Right lobe of liver (tissue), 6 donors: ENCODE measurements around the gene PARVG. TPM values are rescaled to one million over a fixed set of nuclear protein-coding genes. Genes with fewer than 3 reads are reported as not detected.

ENCODE experiments used
- ATAC-seq, 4 donors: fragments of 200-7000 bp; cut with Tn5 transposase; one replicate each; pipeline ENCODE4 v1.9.1; 2020; ENCODE audit warnings: mild to moderate bottlenecking in 4 of 4, moderate library complexity in 4 of 4
- DNase-seq, 3 donors: peaks; one replicate each; pipeline ENCODE4 v3.0.0-alpha.2; 2020
- H3K27ac ChIP-seq, 3 donors: fragments of 200-600 bp; one replicate each; pipeline ENCODE4 v1.8.0; 2022
- H3K27me3 ChIP-seq, 2 donors: fragments of 200-600 bp; one replicate each; pipeline ENCODE4 v1.8.0; 2022
- H3K36me3 ChIP-seq, 4 donors: fragments of 200-600 bp; sonication (generic) in 1 of 4; one replicate each; pipeline versions ENCODE4 v1.5.1 to v1.8.0; 2017 to 2022; ENCODE audit warnings: control low read depth in 1 of 4
- H3K4me1 ChIP-seq, 4 donors: fragments of 200-600 bp; sonication (generic) in 1 of 4; one replicate each; pipeline versions ENCODE4 v1.5.1 to v1.8.0; 2017 to 2022; ENCODE audit warnings: control low read depth in 1 of 4
- H3K4me3 ChIP-seq, 3 donors: fragments of 200-600 bp; one replicate each; pipeline ENCODE4 v1.8.0; 2022
- H3K9me3 ChIP-seq, 4 donors: fragments of 200-600 bp; sonication (generic) in 1 of 4; one replicate each; pipeline versions ENCODE4 v1.5.1 to v1.8.0; 2017 to 2022; ENCODE audit warnings: control low read depth in 1 of 4
- POLR2A ChIP-seq: fragments of 450-650 bp; IDR thresholded peaks from one replicate; pipeline ENCODE4 v1.6.1; 2017; ENCODE audit warnings: antibody characterized with exemption, mild to moderate bottlenecking
- WGBS: methylation state at CpG from one replicate; pipeline ENCODE4 v1.1.6; 2018; ENCODE audit warnings: low coverage, low lambda C conversion rate; ENCODE audit not compliant: insufficient coverage; ENCODE audit errors: missing lambda C conversion rate; 5-methylcytosine and 5-hydroxymethylcytosine counted together
- intact Hi-C, 2 donors: fragments of 100-400 bp; cut with DNase I; formaldehyde crosslinking; loops; one replicate each; pipeline versions ENCODE4 v1.11.2 to v1.14.1; 2022
- total RNA-seq, 6 experiments: library from RNA; depleted of rRNA in 2 of 6; stranded (reverse); fragments of >200 nt in 2 of 6; fragmentation: NEBNext Ultra II Directional in 3 of 6; extraction: Animal tissue kit (Norgen Biotek cat#: 25700) in 3 of 6; gene quantifications; one replicate each; pipeline versions ENCODE4 v1.1.0 to v1.2.4, GENCODE V29; 2016 to 2023
- TF ChIP-seq, protein P1 (sequence below), 4 donors: fragments of 200-600 bp in 3 of 4; fragments of 450-650 bp in 1 of 4; IDR thresholded peaks; one replicate each; pipeline versions ENCODE4 v1.5.1 to v1.8.0; 2016 to 2022; ENCODE audit warnings: antibody characterized with exemption in 4 of 4, mild to moderate bottlenecking in 2 of 4
- donor health status: DM: no; HTN: yes; CAD: no.
- donor health status: DM: no; HTN: no; CAD: no.
- donor health status: DM: no; HTN: no; CAD: no.
- donor health status: DM: no; HTN: yes; CAD: no.
- donor health status: DM: no; HTN: yes; CAD: no.

Gene PARVG
- total RNA-seq, 6 experiments from 2014 or later, result 3.7 to 10.8 (median 7.9) TPM

DNA sequence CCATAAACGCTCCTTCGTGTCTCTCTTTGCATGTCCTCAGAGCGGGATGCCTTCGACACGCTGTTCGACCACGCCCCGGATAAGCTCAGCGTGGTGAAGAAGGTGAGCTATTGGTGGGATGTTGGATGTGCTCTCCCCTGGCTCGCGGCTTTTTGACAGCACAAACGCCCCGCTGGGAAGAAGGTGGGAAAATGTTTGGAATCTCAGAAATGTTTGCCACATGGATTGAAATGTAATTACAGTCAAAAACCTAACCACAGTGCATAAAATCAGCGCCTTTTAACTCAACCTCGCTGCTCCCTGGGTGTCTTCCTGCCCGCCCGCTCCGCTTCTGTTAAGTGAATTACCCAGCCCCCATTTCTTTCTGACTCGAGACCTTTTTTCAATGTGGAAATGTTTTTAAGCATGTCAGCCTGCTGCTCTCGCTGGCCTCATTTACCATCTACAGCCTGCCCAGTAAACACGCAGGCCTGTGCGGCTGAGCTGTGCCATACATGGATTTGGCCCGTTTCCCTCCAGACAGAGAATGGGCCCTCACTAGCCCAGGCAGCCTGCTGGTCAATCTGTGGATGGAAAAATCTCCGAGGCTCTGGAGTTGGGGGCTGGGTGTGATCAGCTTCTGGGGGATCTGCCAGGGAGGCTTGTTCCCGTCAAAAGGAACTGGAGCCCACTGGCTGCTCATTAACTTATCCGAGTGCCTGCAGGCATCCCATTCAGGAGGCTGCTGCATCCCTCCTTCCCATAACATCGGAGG lies 32.7 kb upstream of the PARVG start:
- Histone ChIP-seq H3K27me3 (no peaks in the 10 kb centered on the region), H3K27ac (no peak overlapping the region), H3K4me3 (no peak overlapping the region), H3K36me3 (no peaks in the 10 kb centered on the region), H3K9me3 (no peaks in the 10 kb centered on the region), H3K4me1 (no peaks in the 10 kb centered on the region)
- DNase-seq (no peak), ATAC-seq (no peak)
- TF ChIP-seq, protein P1, sequence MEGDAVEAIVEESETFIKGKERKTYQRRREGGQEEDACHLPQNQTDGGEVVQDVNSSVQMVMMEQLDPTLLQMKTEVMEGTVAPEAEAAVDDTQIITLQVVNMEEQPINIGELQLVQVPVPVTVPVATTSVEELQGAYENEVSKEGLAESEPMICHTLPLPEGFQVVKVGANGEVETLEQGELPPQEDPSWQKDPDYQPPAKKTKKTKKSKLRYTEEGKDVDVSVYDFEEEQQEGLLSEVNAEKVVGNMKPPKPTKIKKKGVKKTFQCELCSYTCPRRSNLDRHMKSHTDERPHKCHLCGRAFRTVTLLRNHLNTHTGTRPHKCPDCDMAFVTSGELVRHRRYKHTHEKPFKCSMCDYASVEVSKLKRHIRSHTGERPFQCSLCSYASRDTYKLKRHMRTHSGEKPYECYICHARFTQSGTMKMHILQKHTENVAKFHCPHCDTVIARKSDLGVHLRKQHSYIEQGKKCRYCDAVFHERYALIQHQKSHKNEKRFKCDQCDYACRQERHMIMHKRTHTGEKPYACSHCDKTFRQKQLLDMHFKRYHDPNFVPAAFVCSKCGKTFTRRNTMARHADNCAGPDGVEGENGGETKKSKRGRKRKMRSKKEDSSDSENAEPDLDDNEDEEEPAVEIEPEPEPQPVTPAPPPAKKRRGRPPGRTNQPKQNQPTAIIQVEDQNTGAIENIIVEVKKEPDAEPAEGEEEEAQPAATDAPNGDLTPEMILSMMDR (IDR thresholded peaks at IDR 0.05), result no peak
- TF ChIP-seq POLR2A, result no peak
- intact Hi-C loops, result no loop called here
- 53% methylated on average over 17 of the region's 27 CpGs for WGBS

DNA sequence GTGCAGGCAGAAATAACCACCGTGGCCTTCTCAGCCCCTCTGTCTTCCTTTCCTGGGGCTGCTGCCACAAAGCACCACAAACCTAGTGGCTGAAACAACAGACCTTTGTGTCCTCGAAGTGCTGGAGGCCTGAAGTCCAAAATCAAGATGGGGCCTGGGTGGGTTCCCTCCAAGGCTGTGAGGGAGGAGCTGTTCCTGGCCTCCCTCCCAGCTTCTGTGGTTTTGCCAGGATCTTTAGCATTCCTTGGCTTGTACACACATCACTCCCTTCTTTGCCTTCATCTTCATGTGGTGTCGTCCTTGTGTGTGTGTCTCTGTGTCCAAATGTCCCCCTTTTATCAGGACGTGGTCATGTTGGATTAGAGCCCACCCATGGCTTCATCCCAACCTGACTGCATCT lies 29.0 kb upstream of the PARVG start:
- Histone ChIP-seq H3K9me3 (no peaks in the 10 kb centered on the region), H3K36me3 (no peaks in the 10 kb centered on the region), H3K27ac (no peak overlapping the region), H3K27me3 (no peaks in the 10 kb centered on the region), H3K4me1 (no peaks in the 10 kb centered on the region), H3K4me3 (no peak overlapping the region)
- DNase-seq (no peak), ATAC-seq (no peak)
- intact Hi-C loops, result no loop called here
- WGBS, result 72% methylated on average over 2 of the region's 4 CpGs
- TF ChIP-seq, protein P1 (IDR thresholded peaks at IDR 0.05), result no peak
- TF ChIP-seq POLR2A, result no peak

DNA sequence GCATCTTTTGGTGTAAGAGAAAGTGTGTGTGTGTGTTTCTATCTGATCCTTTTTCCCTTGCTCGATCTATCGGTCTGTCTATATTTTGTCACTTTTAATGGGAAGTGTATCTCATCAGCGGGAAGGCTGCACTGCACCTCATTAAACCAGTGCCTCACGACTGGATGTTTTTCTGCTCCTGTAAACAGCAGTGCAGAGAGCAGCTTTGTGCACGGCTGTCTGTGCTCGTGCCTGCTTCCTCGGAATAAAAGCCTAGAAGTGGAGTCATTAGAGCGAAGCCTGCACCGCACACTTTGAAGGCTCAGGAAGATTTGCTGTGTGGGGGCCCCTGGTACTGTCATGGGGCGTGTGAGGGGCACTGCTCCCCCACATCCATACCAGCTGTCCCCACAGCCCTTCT lies 27.0 kb upstream of the PARVG start:
- no peak for TF ChIP-seq POLR2A
- TF ChIP-seq, protein P1 (IDR thresholded peaks at IDR 0.05), result no peak
- no peak overlapping the region for H3K4me3 ChIP-seq
- H3K4me1 ChIP-seq, result no peaks in the 10 kb centered on the region
- DNase-seq (no peak), ATAC-seq (no peak)
- intact Hi-C loops, result no loop called here
- no peaks in the 10 kb centered on the region for H3K9me3 ChIP-seq
- no peak overlapping the region for H3K27ac ChIP-seq
- no peaks in the 10 kb centered on the region for H3K27me3 ChIP-seq
- WGBS, result 59% methylated on average over 8 of the region's 10 CpGs
- H3K36me3 ChIP-seq, result no peaks in the 10 kb centered on the region

DNA sequence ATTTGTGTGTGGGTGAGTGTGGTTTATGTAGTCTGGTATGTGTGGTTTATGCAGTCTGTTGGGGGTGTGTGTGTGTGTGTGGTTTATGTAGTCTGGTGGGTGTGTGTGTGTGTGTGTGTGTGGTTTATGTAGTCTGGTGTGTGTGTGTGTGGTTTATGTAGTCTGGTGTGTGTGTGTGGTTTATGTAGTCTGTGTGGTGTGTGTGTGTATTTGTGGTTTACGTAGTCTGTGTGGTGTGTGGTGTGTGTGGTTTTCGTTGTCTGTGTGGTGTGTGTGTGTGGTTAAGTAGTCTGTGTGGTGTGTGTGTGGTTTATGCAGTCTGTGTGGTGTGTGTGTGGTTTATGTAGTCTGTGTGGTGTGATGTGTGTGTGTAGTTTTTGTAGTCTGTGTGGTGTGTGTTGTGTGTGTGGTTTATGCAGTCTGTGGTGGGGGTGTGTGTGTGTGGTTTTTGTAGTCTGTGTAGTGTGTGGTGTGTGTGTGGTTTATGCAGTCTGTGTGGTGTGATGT lies 26.2 kb upstream of the PARVG start:
- H3K27ac ChIP-seq, result no peak overlapping the region
- H3K36me3 ChIP-seq, result no peaks in the 10 kb centered on the region
- no peak overlapping the region for H3K4me3 ChIP-seq
- intact Hi-C loops, result no loop called here
- no peaks in the 10 kb centered on the region for H3K4me1 ChIP-seq
- TF ChIP-seq POLR2A, result no peak
- TF ChIP-seq, protein P1 (IDR thresholded peaks at IDR 0.05), result no peak
- DNase-seq (no peak), ATAC-seq (no peak)
- WGBS, result 14% methylated on average over 2 of the region's 2 CpGs
- H3K9me3 ChIP-seq, result no peaks in the 10 kb centered on the region
- no peaks in the 10 kb centered on the region for H3K27me3 ChIP-seq
